ENCODE measurements around the gene FYB2.
A peak's percentile ranks its signal among the peaks of the same experiment; 100 is the strongest.

Gene FYB2

DNA sequence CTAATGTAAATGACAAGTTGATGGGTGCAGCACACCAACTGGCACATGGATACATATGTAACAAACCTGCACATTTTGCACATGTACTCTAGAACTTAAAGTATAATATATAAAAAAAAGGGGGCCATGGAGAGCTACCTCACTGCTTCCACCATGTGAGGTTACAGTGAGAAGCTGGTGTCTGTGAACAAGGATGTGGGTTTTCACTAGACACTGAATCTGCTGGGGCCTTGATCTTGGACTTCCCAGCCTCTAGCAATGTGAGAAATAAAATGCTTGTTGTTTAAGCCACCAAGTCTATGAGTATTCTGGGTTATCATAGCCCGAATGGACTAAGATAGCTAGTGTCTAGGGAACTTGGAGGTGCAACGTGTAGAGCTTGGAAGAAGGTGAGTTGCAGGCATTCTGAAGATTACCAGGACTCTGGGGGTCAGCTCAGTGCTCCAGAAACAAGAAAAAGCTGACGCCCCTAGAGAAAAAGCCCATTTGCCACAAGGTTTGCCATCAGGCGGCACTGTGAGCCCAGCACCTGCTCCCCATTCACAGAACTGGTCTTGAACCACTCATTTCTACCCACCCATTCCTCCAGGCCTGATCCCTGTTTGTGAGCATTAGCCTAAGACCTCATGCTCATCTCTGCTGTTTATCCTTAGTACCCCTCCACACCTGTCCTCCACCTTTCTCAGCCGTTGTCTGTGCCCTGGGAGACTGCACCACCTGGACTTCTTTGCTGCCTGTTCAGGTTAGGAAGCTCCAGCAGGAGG lies 15.1 kb upstream of the FYB2 start:
- no peak for DNase-seq

DNA sequence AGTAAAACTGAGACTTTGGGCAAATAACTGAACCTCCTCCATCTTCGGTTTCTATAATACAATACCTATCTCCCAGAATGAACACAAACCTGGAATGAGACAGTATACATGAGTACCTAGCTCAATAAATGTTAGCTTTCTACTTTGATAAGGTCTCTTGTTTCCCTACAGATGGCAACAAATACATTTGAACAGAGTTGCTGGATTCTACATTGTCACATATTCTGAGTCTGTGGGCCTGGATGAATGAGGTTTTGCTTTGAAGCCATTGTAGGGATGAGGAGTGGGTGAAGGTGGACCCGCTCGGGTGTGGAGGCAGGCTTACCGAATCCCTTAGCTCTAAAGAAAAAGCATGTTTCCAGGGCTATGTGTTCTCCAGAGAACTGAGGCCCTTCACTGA lies 13.9 kb upstream of the FYB2 start:
- DNase-seq: no peak

DNA sequence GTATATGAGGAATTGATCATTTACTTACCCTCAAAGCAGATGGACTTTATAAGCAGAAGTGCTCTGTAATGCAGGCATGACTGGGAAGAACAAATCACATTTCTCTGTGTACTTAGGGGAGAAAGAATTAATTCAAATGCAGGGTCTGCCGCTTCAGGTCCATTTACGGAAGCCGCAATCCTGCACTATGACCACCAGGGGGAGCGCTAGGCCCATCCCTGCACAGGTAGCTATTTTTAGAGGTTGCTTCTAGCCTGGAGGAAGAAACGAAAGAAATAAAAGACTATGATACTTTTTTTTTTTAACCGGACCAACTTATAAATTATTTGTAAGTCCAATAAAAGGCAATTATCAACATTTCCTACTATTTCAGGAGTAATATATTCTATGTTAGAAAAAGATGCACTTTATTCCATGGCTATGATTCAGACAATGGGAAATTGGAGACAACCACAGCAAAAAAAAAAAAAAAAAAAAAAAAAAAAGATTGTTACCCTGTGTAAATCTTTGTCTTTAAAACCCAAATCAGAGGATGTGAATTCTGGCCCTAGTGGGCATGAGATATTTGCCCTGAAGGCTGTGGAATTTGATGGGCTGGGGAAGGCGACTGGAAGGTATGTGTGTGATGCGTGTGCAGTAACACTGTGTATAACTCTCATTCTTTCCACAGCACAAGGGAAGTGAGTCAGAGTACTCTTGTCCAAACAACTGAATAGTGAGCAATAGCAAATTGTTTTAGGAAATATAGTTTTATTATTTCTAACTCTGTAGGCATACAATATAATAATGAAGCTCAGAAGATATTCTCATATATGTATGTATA lies 12.9 kb upstream of the FYB2 start:
- DNase-seq: peak; percentile 73

DNA sequence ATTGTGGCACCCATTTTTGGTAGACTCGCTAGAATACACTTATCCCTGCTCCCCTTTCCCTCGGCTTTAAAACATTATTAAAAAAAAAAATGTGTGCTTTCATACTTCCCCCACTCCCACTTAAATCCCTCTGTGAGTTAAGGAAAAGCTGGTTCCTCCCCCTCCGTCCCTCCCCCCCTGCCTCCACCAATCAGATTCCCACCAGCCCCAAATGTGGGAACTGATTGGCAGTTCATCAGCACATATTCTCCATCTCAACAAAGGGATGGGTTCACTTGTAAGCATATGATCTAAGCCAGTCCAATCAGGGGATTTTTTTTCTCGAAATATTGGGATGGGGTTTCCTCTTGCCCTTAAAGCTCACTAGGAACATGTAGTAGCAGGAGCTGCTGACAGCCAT lies 10.8 kb upstream of the FYB2 start:
- DNase-seq: no peak

DNA sequence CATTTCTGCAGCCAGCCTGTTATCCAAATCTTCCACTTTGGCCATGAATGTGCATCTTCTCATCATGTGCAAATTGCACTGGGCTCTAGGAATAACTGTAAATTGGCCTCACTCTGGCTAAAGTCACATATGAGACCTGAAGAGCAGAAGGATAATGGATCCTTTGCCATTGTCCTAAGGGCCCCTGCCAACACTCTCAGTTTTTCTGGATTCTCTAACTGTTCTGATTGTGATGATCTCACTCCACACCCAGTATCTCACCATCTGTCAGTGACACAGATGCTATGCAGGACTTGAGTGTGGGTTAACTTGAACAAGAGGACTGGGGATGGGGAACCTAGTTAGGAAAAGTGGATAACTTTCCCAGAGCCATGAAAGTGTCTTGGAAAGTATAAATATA lies 8.5 kb upstream of the FYB2 start:
- no peak for DNase-seq

DNA sequence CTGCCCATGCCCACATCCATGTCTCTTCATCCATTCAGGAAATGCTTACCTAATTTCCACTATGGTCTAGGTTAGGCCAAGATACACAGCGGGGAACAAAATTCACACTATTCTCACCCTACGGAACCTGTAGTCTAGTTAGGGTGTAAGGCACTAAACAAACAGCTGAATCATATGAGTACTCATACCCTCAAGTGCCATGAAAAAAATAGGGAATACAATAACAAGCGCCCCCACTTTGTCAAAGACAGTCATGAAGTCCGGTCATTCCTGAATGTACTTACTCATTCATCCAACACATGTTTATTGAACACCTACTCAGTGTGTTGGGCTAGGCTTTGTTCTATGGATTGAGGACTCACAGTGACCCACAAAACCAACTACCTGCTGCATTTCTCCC lies 6.2 kb upstream of the FYB2 start:
- DNase-seq: no peak

DNA sequence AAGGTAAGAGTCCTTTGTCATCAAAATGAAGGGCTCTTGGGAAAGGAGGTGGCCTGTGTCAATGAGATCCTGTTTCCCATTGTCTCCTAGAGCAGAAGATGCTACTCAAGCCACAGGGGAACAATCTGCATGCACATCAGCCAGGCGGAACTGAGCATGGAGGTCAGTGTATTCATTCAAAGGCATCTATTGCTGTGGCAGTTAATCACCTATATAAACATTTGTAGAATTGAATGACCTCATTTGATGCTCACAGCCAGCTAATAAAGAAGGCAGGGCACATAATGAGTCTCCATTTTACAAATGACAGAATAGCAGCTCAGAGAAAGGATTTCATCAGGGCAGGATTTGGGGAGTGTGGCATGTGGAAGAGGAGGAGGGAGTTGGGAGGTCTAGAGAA lies 5.7 kb upstream of the FYB2 start:
- DNase-seq: no peak

DNA sequence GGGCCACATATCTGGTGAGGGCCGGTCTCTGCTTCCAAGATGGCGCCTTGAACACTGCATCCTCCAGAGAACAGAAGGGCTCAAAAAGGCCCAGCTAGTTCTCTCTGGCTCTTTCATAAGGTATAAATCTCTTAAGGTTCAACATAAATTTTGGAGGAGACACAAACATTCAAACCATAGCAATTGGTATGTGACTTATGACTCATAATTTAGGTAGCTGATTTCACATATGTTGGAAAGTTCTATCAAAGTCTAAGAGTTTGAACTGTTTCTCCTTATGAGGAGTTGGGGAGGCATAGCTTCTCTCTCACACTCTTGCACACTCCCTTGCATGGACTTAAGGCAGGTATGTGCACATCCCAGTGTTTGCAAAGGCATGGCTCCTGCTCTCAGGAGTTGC lies 5.1 kb upstream of the FYB2 start:
- no peak for DNase-seq

DNA sequence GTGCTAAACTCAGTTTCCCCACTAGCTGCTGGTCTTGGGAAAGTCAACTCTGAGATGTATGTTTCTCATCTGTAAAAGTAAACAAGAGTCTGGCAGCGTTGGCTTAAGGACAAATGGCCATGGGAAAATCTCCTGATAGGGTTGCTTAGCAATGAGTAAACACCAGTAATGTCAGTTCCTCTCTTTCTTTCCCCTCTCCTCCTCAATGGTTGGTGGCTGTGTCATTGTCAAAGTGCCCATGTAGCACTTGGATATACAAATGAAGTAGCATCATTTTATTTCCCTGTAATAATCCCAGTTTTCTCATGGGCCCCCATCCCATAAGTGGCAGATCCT lies 2.2 kb upstream of the FYB2 start:
- no peak for DNase-seq

DNA sequence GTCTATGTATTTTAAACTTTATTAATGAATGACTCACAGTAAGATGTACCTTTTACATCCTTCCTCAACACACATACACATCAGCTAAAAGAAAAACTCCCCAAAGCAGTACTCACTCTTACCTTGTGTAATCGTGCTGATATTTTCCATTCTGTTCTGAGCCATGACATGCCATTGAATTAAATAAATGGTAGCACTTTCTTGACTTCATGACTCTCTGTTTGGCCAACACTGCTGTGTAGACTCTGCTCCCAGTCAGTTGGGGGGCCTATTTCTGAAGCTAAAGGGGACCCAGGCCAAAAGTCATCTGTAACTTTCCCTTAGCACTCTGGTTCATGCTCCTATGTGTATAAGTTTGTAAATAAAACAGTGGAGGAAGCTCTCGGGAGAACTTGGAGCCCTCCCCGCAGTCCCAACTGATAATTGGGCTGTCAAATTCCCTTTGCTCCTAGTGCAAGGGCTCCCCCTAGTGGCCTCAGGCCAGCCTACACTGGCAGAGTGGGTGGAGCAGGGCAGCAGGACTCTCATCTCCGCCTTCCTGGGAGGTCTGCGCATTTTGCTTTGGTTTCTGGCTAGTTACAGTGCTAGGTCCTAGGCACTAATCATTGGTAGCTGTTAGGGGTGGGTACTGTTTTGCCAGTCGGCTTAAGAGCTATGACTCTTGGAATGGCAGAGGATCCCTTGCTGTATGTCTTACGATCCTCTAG lies 1.7 kb upstream of the FYB2 start:
- DNase-seq: peak; percentile 68

DNA sequence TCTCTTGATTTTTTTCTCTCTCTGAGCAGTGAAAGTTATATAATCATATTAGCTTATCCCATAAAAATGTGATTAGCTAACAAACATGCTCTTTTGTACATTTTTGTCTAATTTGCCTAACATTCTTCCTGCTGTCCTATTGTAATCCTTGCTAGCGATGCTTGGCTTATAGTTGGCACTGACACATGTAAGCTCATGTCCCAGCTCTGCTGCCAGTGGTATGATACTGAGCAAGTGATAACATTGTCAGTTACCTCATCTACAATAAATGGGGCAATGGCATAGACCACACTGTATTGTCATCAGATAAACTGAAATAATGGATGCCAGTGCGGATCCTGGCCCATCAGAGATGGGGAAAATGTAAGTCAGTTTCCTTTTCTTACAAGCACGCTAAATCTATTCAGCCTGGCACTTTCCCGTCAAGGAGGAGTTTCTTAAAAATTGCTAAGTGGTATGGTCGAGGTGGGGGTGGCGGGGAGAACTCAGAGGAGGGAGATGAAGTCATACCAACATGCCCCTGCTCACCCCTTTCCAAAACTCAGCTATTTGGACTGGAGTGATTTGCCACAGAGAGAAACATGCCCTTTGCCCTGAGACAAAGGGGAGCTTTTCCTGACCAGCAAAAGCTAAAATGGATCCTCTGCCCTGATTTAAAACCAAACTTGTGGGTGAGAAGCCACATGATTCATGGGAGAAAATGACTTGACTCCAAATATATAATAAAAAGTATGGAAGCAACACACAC lies 1.3 kb downstream of the FYB2 start:
- no peak for DNase-seq

DNA sequence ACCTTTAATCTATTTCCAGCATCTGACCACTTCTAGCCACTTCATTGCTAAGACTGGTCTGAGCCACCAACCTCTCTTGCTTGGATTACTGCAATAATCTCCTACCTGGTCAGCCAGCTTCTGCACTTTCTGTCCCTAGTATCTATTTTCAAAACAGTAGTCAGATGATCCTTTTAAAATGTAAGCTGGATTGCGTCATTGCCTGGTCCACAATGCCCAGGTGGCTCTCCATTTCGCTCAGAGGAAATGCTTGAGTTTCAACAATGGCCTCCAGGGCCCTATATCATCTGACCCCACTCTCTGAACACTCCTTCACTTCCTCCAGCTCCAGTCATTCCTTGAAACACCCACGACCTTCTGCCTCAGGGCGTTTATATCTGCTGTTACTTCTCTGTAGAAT lies 2.3 kb downstream of the FYB2 start:
- DNase-seq: no peak

DNA sequence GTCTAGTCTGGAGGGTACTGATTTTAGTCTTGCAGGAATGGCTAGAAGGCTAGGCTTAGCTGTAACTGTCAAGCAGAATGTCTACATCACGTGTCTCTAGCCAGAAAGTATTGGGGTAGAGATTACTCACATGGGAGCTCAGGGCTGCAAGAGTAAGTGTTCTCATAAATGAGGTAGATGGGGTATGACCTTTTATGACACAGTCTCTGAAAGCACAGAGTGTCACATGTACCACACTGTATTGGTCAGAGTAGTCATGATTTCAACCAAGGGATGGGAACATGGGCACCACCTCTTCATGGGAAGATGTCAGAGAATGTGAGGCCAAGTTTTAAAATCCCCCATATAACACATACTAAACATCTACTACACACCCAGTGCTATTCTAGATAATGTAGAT lies 2.9 kb downstream of the FYB2 start:
- DNase-seq: no peak

DNA sequence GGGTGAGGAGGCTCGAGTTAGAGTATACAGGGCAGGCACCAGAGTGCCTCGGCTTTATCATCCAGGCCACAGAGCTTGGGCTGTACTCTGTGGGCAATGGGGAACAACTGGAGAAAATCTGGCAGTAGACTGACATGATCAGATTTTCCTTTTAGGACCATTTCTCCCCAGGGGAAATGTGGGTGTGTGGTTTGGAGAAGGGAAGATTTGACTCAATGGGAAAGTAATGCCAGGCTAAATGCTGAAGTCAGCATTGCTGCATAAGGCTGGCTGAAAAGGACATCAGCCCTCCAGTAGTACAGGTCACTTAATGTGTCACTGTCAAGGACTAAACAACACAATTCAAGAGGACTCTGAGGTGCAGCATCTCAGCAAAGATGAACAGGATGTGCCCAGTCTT lies 5.0 kb downstream of the FYB2 start:
- no peak for DNase-seq

DNA sequence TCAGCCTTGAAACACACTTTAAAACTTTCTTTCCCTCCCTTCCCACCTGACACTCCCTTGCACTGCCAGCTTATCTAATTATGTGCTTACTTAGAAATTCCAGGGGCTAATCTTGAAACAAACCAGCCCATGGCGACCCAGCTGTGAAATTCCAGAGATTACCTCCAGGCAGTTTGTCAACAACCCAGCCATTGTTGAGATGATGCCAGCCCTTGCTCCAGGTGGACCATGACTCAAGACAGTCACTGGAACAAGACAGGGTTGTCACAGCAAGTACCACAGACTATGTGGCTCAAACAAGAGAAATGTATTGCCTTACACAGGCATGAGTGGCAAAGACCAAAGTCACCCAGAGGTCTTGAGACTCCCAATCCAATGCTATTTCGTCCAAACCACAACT lies 7.9 kb downstream of the FYB2 start:
- DNase-seq: no peak

DNA sequence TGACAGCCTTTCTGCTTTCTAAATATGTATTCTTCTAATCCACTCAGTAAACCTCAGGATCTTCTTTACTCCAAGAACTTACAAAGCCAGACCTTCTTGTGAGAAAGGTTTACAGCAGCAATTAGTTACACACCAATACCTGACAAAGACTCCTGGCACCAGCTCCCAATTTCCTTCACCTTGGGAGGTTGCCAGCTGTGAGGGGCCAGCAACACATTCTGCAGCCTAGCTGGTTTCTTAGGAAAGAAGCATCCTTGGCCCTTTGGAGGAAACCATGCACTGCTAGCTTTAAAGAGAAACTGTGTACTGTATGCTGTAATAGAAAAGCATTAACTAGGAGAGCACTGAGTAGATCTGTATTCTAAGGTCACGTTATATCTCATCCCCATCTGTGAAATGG lies 10.8 kb downstream of the FYB2 start:
- no peak for DNase-seq

DNA sequence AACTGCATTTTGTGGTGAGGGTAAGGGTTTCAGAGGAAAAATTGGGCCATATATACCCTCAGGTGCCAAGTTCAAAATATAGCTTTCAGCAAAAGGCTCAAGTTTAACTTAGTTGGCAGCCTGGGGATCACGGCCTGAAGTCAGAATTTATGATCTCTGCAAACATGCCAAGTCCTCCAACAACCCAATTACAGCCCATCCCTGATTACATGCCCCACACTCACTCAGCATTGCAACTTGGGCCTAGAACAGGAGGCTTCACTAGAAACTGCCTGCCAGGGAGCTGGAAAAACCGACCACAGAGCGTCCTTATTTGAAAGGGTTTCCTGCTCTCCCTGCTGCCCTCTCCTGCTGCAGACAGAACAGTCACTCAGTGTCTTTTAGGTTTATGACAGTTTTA lies 12.4 kb downstream of the FYB2 start:
- peak; percentile 70 for DNase-seq

DNA sequence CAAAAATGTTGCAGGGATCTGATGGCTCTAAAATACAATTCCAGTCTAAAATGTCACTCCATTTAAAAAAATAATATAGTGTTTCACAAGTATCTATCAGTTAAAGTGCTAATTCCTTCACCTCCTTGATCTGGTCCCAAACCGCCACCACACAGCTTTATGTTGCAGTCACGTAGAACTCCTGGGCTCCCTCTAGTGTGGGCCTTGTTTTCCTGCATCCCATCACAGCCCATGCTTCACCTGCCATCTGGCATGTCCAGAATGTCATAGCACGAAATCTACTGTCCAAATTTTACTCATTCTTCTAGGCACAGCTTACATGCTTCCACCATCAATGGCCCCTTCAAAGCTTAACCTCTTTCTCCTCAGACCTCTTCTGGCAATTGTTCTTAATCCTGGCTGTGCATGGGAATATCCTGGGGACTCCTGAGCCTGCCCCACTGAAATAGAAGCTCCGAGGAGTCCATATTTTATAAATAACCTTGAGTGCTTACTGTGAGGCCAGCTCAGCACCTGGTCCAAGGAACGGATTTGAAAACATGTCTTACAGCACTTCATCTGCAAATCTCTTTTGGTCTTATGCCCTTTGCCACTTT lies 15.5 kb downstream of the FYB2 start:
- DNase-seq: no peak

DNA sequence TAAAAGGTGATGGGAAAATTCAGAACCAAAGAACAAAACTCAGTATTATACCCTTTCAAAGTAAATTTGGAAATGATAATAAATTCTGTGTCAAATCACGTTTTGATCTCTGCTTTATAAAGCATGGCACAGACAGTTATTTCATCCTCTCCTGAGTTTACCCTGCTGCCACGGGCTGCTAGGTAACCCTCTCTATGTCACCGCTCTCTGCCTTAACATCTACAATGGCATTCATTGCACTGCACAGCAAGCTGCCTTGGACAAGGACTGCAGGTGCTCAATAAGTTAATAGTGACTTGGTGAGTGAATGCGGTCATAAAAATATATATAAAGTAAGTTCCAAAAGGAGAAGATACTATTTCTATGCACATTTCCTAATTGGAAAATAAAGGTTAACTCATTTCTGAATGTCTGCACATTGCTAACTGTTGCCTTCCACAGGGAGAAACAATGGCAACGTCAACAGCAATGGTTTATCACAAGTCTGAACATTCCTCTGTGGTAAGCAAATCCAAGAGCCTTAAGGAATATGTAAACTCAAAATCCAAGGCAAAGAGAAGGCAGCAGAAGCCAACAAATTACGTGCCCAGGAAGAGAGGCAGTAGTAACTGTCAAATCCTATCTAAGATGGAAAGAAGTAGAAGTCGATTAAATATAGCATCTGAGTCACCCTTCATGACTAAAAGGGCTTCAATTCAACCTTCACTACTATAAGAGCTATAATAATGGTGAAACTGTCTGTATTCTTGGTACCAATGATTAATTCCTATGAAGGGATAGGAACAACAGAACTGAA lies 19.4 kb downstream of the FYB2 start:
- DNase-seq: no peak

DNA sequence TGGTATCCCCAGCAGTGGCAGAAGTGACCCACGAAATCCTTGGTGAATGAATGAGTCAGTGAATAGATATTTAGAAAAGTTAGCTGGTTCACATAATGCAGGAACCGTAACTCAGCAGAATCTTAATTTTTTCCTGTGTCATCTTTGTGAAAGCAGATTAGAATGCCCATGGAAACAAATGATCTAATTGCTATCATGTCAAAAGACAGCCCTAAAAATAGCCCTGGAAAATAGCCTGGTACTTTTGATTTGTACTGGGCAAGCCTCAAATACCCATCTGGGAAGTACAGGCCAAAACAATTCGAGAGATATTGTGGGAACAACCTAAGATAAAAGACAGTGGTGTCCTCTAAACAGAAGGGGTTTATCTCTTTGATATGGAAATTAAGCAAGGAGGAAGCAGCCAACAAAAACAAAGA lies 21.1 kb downstream of the FYB2 start:
- DNase-seq: no peak

DNA sequence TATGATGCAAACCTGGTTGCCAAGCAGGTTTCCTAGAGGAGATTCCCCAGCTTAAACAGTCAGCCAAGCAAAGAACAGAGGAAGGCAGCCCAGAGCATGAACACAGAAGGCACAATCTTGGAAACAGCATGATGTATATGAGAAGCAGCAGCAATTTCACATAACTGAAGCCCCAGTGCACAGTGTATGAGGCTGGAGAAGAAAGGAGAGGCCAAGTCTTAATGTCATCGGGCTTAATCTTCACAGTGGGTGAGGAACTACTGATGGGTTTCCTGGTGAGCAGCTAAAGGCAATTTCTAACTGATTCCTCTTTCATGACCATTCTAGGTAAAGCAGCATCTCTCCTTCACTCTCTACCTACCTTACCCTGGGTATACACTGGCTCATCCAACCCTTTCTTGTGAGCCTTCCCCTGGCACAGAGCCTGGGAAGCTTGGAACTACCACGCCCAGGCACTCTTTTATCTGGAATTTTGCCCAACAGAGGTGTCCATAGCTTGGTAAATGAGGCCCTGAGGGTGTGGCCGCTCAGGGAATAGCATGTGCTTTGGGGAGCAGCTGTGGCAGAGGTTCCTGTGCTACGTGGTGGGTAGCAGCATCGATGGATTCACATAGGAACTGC lies 22.0 kb downstream of the FYB2 start:
- no peak for DNase-seq

DNA sequence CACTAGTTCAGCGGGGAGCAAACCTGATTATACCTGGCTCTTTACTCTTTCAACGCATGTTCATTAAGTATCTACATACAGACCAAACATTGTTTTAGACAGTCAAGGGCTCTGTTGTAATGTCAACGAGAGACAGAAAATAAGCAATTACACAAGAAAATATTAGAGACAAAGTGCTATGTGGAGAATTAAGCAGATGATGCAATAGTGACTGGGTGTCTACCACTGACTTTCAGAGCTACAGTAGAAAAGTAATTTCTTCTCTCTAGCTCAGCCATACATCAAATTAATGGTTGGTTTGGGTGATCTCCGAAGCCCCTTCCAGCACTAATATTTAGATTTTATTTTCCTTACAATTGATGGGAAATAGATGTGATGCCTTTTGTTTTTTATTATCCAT lies 23.3 kb downstream of the FYB2 start:
- DNase-seq: no peak
